ENCODE data around the gene NUBP2. TPM values are rescaled to one million over a fixed set of nuclear protein-coding genes. Genes with fewer than 3 reads are reported as not detected.
"Not testable (repeated sequence)": the region's sequence is repeated elsewhere in the genome, so short reads cannot be mapped to it uniquely, and the experiment has no call there.

Gene NUBP2
- total RNA-seq, 8 experiments from 2014 or later: 53.7 to 89.6 (median 67.6) TPM

DNA sequence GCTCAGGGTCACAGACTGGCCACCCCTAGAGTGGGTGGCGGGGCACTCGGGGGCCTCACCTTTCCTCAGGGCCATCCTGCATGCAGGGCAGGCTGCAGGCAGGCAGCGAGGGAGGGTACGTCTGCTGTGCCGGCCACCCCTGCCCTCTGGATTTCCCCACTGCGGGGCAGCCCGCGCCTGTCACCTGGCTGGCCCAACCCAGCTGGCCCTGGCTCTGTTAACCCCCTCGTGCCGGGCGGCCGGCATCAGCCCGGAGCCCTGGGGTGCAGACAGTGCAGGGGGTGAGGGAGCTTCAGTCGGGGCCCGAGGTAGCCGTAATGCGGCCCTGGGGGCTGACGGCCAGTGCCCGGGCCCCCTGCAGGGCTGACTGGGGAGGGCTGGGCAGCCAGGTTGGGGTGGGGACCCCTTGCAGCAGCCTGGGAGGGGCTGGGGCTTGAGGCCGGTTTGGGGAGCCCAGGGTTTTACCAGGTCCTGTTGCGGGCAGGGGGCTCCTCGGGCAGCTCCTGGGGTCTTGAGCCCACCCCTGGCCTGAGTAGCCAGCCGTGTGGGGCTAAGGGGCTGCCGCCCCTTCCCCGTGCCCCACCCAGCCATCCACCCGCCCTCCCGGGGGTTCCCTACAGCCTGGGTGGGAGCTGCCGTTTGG is 10.9 kb downstream of the NUBP2 start, which contains the start of gene IGFALS:
Gene IGFALS (minus strand): TSS at position 128 of the 643 bp plus-strand sequence. CDS start 53 bp downstream, at position 75.
- in situ Hi-C loops (cut with MboI; ENCODE audit: low pct_unique_long_range_greater_than_20kb in 2 of 9, low sequenced_read_pairs in 9 of 9, unreplicated experiment in 9 of 9): no loop called here
- Histone ChIP-seq H3K4me3 (no peak within 1 kb of the TSS), H3K4me1 (replicated peaks in 1 of 2) (no peaks in the 10 kb centered on the region), H3K27ac (no peak within 1 kb of the TSS)
- peak in 5 of 8 experiments; percentile 4 to 11 (median 8) for ATAC-seq (replicated peaks in 6 of 8)
- WGBS, 10 experiments: no CpG with 5 or more reads among the region's 28 CpGs

DNA sequence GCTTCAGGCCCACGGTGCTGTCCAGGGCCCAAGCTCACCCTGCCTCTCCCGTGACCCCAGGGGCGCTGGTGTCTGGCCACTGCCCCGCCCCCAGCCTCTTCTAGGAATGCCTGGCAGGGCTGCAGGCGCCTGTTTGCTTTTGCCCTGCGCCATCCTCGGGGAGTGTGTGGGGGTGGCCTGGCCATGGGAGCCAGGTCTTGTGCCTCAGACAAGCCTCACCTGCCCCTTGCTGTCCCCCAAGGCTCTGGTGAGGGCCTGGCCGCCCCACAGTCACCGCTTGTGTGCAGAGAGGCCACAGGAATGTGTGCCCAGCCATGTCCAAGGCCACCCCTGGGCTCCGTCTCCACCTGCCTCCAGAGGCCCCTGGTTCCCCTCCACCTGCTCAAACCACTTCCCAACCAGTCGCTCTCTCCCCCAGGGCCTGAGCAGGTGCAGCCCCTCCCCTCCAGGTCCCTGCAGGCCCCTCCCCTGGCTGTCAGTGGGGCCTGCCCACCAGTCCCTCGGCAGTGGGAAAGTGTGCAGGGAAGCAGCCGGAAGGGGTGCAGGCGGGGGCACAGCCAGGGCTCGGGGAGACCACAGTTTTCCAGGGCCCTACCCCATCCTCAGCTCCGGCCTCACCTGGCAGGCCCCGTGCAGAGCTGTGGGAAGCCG is 11.6 kb downstream of the NUBP2 start:
- Histone ChIP-seq H3K27ac (no peak overlapping the region), H3K4me1 (replicated peaks in 1 of 2) (no peaks in the 10 kb centered on the region), H3K4me3 (no peak overlapping the region)
- in situ Hi-C loops (cut with MboI; ENCODE audit: low pct_unique_long_range_greater_than_20kb in 2 of 9, low sequenced_read_pairs in 9 of 9, unreplicated experiment in 9 of 9): no loop called here
- peak in 5 of 8 experiments; percentile 2 to 32 (median 10) for ATAC-seq (replicated peaks in 6 of 8)
- WGBS, 10 experiments: no CpG with 5 or more reads among the region's 18 CpGs

- Histone ChIP-seq H3K4me3 (no peak overlapping the region), H3K4me1 (replicated peaks in 1 of 2) (no peaks in the 10 kb centered on the region), H3K27ac (no peak overlapping the region)
- no peak for ATAC-seq (replicated peaks in 6 of 8)
- in situ Hi-C loops (cut with MboI; ENCODE audit: low pct_unique_long_range_greater_than_20kb in 2 of 9, low sequenced_read_pairs in 9 of 9, unreplicated experiment in 9 of 9): no loop called here
- 54 to 93% (median 80%) methylated on average over 2 to 5 of the region's 32 CpGs; no CpG with 5 or more reads in 5 of the 10 experiments for WGBS, 10 experiments
Observed at GRCh38 chr16:1794908-1795666, 12.3 kb downstream of the NUBP2 start.

DNA sequence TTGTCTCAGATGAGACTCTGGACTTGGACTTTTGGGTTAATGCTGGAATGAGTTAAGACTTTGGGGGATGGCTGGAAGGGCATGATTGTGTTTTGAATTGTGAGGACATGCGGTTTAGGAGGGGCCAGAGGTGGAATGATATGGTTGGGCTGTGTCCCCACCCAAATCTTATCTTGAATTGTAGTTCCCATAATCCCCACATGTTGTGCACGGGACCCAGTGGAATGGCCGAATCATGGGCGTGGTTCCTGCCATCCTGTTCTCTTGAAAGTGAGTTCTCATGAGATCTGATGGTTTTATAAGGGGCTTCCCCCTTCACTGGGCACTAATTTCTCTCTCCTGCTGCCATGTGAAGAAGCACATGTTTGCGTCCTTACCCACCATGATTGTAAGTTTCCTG is 16.5 kb downstream of the NUBP2 start:
- H3K27ac ChIP-seq; H3K4me1 ChIP-seq (replicated peaks in 1 of 2); H3K4me3 ChIP-seq; in situ Hi-C loops (cut with MboI; ENCODE audit: low pct_unique_long_range_greater_than_20kb in 2 of 9, low sequenced_read_pairs in 9 of 9, unreplicated experiment in 9 of 9); ATAC-seq (replicated peaks in 6 of 8): not testable (repeated sequence)
- WGBS, 10 experiments: 20 to 100% (median 80%) methylated on average over 1 to 4 of the region's 5 CpGs; no CpG with 5 or more reads in 2 of the 10 experiments

GRCh38 chr16:1800701-1801100 is 17.9 kb downstream of the NUBP2 start:
- peak in 3 of 8 experiments; percentile 31 to 72 (median 35) for ATAC-seq (replicated peaks in 6 of 8)
- in situ Hi-C loops (cut with MboI; ENCODE audit: low pct_unique_long_range_greater_than_20kb in 2 of 9, low sequenced_read_pairs in 9 of 9, unreplicated experiment in 9 of 9): no loop called here
- Histone ChIP-seq H3K4me1 (replicated peaks in 1 of 2) (no peaks in the 10 kb centered on the region), H3K4me3 (no peak overlapping the region), H3K27ac (no peak overlapping the region)
- WGBS, 10 experiments: 13 to 91% (median 76%) methylated on average over 3 to 10 of the region's 10 CpGs

- Histone ChIP-seq H3K4me3 (no peak overlapping the region), H3K27ac (no peak overlapping the region), H3K4me1 (replicated peaks in 1 of 2) (no peaks in the 10 kb centered on the region)
- in situ Hi-C loops (cut with MboI; ENCODE audit: low pct_unique_long_range_greater_than_20kb in 2 of 9, low sequenced_read_pairs in 9 of 9, unreplicated experiment in 9 of 9): no loop called here
- 78 to 100% (median 80%) methylated on average over 1 to 4 of the region's 10 CpGs; no CpG with 5 or more reads in 7 of the 10 experiments for WGBS, 10 experiments
- ATAC-seq (replicated peaks in 6 of 8): no peak
Observed at GRCh38 chr16:1807626-1808025, 24.9 kb downstream of the NUBP2 start.

DNA sequence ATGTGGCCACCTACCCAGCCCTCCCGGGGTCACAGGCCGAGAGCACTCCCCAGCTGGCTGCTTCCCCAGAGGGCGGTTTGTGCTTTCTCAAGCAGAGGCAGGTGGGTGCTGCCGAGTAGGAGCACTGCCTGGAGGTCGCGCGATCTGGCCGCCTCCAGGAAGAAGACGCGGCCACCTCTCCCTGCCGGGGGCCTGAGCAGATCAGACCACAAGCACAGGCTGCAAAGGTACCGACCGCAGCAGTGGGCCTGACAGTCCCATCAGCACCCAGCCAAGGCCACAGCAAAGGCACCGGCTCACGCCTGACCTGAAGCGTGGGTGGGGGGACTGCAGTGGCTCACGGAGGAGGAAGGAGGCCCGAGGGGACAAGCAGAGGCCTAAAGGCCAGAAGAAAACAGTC is 25.9 kb downstream of the NUBP2 start:
- in situ Hi-C loops (cut with MboI; ENCODE audit: low pct_unique_long_range_greater_than_20kb in 2 of 9, low sequenced_read_pairs in 9 of 9, unreplicated experiment in 9 of 9): no loop called here
- no peak for ATAC-seq (replicated peaks in 6 of 8)
- no peaks in the 10 kb centered on the region for H3K4me1 ChIP-seq (replicated peaks in 1 of 2)
- H3K27ac ChIP-seq: no peak overlapping the region
- H3K4me3 ChIP-seq: no peak overlapping the region
- WGBS, 10 experiments: 40 to 67% methylated on average over 1 of the region's 18 CpGs; no CpG with 5 or more reads in 8 of the 10 experiments

DNA sequence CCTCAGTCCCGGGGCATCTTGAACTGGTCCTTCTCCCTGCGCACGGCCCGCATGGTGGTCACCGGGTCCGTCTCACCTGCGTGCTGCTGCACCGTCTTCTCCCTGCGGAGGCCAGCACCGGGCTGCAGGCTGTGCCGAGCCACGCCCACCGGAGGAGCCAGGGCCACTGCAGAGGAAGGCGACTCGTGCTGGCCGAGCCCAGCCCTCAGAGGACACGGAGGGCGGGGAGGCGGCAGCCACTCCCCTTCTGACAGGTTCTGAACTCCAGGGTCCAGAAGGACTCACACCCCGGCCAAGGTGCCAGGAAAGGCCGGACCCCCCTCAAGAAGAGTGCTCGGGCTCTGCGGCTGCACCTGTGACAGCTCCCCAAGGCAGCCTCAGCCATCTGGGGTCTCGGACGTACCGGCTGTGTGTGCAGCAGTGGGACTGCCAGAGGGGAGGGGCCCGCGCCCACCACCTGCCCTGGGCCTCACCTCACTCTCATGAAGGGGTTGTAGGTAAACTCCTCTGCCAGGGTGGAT is 26.6 kb downstream of the NUBP2 start:
- in situ Hi-C loops (cut with MboI; ENCODE audit: low pct_unique_long_range_greater_than_20kb in 2 of 9, low sequenced_read_pairs in 9 of 9, unreplicated experiment in 9 of 9): no loop called here

GRCh38 chr16:1810106-1810505 is 27.3 kb downstream of the NUBP2 start:
- no peak overlapping the region for H3K4me3 ChIP-seq
- H3K27ac ChIP-seq: no peak overlapping the region
- 80 to 96% methylated on average over 2 to 10 of the region's 16 CpGs; no CpG with 5 or more reads in 8 of the 10 experiments for WGBS, 10 experiments

More for the DNA sequence above, 26.6 kb downstream of the NUBP2 start:
- 80 to 100% (median 86%) methylated on average over 1 to 7 of the region's 28 CpGs; no CpG with 5 or more reads in 6 of the 10 experiments for WGBS, 10 experiments
- ATAC-seq (replicated peaks in 6 of 8): peak in 3 of 8 experiments; percentile 10 to 21 (median 18)
- Histone ChIP-seq H3K4me3 (no peak overlapping the region), H3K4me1 (replicated peaks in 1 of 2) (no peaks in the 10 kb centered on the region), H3K27ac (no peak overlapping the region)

GRCh38 chr16:1810536-1810935 is 27.8 kb downstream of the NUBP2 start:
- in situ Hi-C loops (cut with MboI; ENCODE audit: low pct_unique_long_range_greater_than_20kb in 2 of 9, low sequenced_read_pairs in 9 of 9, unreplicated experiment in 9 of 9): no loop called here
- Histone ChIP-seq H3K4me3 (no peak overlapping the region), H3K27ac (no peak overlapping the region), H3K4me1 (replicated peaks in 1 of 2) (no peaks in the 10 kb centered on the region)
- no peak for ATAC-seq (replicated peaks in 6 of 8)
- 70 to 100% (median 91%) methylated on average over 1 to 7 of the region's 16 CpGs; no CpG with 5 or more reads in 4 of the 10 experiments for WGBS, 10 experiments

More at GRCh38 chr16:1810106-1810505, 27.3 kb downstream of the NUBP2 start:
- in situ Hi-C loops (cut with MboI; ENCODE audit: low pct_unique_long_range_greater_than_20kb in 2 of 9, low sequenced_read_pairs in 9 of 9, unreplicated experiment in 9 of 9): no loop called here
- ATAC-seq (replicated peaks in 6 of 8): no peak
- no peaks in the 10 kb centered on the region for H3K4me1 ChIP-seq (replicated peaks in 1 of 2)

DNA sequence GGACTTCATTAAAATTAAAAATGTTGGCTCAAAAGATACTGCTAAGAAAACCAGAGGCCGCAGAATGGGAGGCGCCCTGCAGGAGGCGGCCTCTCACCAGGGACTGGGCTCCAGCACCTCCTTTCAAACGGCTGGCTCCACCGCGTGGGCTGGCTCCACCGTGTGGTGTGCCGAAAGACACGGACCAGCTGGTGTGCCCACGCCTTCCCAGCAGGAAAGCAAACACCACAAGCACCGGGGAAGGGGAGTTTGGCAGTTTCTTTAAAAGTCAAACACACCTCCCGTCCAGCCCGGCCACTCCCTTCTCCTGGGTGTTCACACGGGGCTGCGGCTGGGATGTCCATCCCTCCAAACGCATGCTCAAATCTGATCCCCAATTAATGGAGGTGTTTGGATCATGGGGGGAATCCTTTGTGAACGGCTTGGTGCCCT is 30.0 kb downstream of the NUBP2 start:
- 0 to 69% (median 42%) methylated on average over 2 to 11 of the region's 17 CpGs; no CpG with 5 or more reads in 1 of the 10 experiments for WGBS, 10 experiments
- in situ Hi-C loops (cut with MboI; ENCODE audit: low pct_unique_long_range_greater_than_20kb in 2 of 9, low sequenced_read_pairs in 9 of 9, unreplicated experiment in 9 of 9): no loop called here
- Histone ChIP-seq H3K4me3 (no peak overlapping the region), H3K27ac (no peak overlapping the region), H3K4me1 (replicated peaks in 1 of 2) (no peaks in the 10 kb centered on the region)
- peak in 6 of 8 experiments; percentile 38 to 100 (median 82) for ATAC-seq (replicated peaks in 6 of 8)

GRCh38 chr16:1815461-1815860 is 32.7 kb downstream of the NUBP2 start:
- no peak overlapping the region for H3K27ac ChIP-seq
- in situ Hi-C loops (cut with MboI; ENCODE audit: low pct_unique_long_range_greater_than_20kb in 2 of 9, low sequenced_read_pairs in 9 of 9, unreplicated experiment in 9 of 9): no loop called here
- 83 to 96% (median 94%) methylated on average over 3 to 8 of the region's 11 CpGs; no CpG with 5 or more reads in 4 of the 10 experiments for WGBS, 10 experiments
- H3K4me1 ChIP-seq (replicated peaks in 1 of 2): no peaks in the 10 kb centered on the region
- H3K4me3 ChIP-seq: no peak overlapping the region
- no peak for ATAC-seq (replicated peaks in 6 of 8)

All from motor neuron (in vitro differentiated cells).